HG03469 (cell line): ENCODE results near the gene ZFYVE27.

Experiments used
- ATAC-seq: cut with Tn5 transposase; IDR thresholded peaks from one replicate; pipeline ENCODE4 v1.9.1; 2021; ENCODE audit warnings: mild to moderate bottlenecking, moderate library complexity, moderate number of reproducible peaks; ENCODE audit not compliant: unreplicated experiment

Gene ZFYVE27

DNA sequence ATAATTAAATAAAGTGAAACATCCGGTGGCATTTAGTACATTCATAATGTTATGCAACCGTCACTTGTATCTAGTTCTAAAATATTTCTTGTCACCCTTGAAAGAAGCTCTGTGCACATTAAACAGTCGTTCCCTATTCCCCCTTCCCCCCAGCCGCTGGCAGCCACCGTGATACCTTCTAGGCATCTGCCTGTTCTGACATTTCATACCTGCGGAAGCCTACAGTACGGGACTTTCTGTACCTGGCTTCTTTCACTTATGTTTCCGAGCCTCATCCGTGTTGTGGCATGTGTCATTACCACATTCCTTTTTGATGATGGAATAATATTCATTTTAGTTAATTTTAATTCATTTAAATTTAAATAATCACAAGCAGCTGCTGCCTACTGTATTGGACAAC lies 48.8 kb downstream of the ZFYVE27 start:
- no peak for ATAC-seq

DNA sequence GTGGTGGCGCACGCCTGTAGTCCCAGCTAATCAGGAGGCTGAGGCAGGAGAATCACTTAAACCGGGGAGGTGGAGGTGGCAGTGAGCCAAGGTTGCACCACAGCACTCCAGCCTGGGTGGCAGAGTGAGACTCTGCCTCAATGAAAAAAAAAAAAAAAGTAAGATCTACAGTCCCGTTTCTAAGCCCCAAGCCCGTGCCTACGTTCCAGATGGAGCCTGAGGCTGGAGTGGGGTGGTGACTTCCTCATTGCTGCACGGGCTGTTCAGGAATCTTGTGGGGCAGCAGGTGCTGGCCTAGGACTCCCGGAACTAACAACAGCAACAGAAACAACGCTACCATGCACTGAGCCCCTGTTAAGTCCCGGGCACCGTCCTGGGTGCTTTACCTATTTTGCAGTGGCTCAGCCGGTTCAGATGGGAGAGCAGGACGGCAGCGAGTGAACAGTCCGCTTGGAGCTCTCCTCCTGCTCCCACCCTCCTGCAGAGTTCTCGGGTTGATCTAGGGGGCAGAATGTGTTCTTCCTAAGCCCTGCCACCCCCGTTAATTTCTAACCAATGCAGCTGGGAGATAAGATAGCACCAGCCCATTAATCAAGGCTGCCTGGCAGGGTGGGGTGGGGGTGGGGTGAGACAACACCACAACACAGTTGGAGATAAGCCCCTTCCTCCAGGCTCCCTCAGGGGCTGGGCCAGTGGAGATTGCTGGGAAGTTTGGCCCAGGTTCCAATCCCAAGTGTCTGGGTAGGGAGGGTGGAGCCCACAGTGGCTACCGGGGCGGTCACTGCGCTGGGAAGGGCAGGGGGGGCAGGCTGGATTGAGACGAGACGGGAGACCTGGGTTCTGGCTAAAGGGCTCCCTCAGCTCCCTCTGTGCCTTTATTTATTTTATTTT lies 51.9 kb downstream of the ZFYVE27 start:
- no peak for ATAC-seq

DNA sequence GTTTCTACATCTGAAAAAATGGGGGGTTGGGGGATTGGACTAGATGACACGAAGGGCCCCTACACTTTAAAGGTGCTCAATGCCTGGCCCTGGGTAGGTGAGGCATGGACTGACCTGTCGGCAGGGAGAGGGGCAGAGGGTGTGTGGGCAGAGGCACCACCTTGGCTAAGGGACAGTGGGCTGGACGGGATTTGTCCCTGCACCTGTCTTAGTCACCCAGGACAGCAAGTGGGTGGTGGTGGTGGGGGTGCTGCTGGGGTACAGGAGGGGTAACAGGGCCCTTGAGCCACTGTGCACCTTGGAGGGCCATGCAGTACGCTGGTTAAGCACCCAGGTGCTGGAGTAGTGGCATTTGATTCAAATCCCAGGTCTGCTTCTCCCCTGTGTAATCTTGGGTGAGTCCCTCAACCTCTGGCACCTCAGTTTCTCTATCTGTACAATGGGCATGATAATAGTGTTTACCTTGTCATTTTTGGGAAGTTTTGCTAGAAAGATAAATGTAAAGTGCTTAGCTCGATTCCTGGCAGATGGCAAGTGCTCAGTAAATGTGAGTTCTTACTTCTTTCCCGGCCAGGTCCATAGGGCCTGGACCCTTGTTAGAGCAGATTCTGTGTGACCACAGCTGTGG lies 53.0 kb downstream of the ZFYVE27 start:
- ATAC-seq: no peak

DNA sequence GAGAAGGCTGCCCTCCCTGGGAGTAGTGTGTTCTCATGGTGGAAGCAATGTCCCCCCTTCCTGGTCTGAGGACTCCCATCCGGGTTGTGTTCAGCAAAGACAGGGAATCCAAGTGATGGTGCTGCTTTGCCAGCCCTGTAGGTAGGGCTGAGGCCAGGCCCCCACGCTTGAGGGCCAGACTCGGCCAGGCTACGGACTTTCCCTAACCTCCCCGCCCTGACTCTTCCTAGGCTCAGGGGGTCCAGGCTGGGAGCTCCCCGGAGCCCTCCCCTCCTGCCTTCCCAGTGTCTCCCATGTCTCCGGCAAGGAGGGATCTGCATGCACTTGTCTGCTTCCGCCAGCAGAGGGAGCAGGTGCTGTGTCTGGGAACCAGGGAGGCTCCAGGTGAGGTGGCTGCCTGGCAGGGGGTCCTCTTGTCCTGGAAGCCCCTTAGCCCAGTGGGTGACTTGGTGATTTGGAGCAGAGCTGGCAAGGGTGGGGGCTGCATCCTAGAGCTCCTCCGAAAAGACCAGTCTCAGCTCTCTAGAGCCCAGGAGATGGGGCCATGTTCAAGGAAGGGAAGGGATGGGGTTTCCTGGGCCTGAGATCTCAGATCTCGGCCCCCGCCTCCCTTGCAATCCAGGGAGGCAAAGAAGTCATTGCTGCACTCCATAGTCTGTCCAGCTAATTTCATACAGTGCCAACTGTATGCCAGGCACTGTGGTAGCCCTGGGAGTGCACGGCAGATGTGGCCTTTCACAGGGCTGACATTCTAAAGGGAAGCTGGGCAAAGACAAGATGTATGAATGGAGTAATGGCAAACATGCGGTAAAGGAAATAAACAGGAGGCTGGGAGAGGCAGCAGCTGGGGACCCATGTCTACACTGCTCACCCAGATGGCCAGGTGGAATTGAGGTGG lies 55.1 kb downstream of the ZFYVE27 start:
- no peak for ATAC-seq

DNA sequence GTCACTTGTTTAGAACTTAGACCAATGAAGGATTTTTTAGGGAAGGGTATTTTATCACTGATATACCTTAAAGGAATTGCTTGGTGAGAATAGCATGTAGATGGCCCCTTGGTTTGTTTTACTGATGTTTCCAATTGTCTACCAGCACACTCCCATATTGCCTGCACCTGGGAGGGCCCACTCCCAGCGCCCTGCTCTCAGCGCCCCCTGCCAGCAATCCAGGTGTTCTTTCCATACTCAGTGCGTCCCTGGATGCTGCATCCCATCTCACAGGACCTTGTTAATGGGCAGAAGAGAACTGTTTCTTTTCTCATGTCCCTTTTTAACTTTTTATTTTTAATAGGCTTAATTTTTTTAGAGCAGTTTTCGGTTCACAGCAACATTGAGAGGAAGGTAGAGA lies 59.0 kb downstream of the ZFYVE27 start:
- no peak for ATAC-seq

DNA sequence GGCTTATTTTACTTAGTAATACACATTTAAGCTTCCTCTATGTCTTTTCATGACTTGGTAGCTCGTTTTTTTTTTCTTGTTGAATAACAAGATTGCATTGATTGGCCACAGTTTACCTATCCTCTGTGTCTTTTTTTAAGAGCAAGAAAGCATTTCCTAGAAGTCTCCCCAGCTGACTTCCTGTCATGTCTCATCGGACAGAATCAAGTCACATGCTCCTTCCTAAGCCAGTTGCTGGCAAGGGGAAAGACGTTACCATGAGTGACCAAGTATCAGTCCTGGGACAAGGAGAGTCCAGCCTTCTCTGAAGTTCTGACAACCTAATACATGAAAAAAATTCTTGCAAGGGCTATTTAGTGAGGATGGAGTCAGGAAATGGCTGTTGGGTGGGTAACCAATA lies 59.7 kb downstream of the ZFYVE27 start:
- no peak for ATAC-seq

DNA sequence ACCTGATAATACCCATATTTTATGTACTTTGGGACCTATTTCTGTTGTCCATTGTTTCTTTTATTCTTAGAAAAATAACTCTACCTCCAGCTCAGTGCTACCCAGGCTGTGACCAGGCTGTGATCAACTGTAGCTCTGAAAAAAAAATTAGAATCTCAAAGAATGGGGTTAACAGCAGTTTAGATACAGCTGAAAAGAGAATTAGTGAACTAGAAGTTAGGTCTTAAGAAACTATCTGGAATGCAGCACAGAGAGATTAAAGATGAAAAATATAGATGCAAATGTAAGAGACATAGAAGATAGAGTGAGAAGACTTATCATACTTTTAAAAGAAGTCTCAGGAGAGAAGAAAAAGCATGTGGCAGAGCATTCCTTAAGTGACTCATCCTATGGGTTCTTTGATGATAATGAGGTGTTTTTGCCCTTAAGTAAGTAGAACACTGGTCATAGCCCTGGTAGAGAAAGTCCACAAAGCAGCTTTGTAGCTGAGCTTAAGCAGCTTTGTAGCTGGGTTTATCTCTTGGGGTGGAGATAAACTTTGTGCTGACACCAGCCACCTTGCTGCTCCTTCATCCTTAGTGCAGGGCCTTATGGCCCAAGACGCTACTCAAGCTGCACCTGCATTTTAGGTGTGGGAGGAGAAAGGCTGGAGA lies 62.2 kb downstream of the ZFYVE27 start:
- no peak for ATAC-seq

DNA sequence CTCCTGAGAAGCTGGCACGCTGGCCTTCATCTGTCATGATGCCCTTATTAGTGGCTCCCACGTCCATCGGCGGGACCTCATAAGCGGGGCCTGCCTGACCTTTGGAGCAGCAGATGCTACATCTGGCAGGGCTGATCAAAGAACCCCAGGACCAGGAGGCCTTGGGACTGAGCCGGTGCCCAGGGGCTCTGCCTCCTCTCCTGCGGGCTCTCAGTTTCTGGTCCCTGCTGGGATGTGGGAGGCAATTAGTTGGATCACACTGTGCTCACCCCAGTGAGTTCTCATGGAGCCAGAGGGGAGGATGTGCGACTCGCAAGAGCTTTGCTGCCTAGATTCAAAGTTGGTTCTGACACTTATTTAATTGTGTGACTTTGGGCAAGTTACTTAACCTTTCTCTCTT lies 63.5 kb downstream of the ZFYVE27 start:
- ATAC-seq: no peak

DNA sequence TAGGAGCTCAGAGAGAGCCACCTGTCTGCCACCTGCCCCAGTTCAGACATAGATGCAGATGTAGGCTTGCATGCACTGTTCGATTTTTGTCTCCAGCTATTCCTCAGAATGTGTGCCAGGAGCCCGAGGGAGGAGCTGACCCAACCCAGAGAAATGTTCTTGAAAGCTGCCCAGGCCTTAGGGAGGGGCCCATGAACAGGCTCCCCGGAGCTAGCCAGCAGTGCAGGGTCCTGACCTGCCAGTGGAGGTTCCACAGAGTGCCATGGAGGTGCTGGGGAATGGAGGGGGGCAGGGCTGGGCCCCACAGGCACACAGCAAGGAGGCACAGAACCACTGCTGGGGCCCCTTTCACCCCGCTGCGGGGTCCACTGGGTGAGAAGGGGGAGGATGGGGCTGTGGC lies 64.5 kb downstream of the ZFYVE27 start:
- ATAC-seq: no peak

DNA sequence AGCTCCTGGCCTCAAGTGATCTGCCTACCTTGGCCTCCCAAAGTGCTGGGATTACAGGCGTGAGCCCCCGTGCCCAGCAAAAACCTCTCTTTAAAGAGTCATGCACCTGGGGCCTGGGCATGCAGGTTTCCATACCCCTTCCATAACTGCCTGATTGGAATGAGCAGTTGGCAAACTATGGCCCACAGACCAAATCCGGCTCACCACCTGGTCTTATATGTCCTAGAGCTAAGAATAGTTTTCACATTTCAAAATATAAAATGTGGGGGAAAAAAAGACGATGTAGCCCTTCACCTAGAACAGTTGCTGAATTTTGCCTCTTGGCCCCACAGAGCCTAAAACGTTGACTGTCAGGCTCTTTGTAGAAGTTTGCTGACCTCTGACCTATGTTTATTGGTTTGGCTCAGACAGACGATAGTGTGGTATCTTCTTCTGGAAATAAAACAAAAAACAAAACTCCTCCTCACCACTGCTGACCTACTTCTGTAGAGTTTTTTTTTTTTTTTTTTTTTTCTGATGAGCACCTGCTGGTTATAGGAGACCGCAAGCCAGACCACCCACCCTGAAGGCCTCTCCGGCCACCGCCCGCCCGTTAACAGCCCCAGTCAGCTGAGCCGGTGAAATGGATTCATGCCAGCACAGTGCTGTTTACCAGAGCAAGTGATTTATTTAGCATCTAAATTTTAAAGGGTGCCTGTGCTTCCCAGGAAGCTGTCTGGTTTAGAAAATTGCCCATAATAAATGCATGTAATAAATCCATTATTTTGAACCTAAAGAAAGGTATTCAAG lies 68.4 kb downstream of the ZFYVE27 start:
- no peak for ATAC-seq

DNA sequence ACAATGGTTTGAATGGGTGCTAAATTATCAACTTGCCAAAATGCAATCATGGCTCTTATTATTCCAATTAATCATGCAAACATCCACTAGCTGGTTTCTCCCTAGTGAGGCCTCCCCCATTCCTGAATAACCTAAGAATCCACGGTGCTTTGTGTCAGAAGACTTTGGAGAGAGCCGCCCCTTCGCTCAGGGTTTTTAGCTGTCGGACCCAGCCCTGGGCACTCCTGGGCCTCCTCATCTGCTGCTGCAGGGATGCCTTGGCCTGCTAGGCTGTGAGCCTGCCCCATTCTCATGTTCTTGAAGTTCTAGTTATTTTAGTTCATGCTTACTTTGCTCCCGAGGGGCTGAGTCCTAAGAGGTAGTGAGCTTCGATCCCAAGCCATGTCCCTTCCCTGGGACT lies 69.0 kb downstream of the ZFYVE27 start:
- ATAC-seq: no peak

DNA sequence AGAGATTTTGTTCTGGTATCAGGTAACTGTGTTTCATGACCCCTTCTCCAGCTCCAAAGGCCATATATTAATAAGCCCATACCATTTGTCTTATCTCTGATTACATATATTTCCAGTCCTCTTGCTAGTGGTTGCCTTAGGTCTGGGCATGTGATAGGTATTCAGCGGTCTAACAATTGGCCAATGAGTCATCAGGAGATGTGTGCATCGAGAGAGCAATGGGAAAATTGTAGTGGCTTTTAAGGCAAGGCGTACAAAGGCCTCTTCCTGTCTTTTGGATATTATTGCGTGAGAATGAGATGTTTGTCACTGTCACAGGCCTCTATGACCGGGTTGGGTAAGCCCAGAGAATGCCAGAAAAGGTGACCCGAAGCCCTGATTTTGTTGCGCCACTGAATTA lies 73.5 kb downstream of the ZFYVE27 start:
- no peak for ATAC-seq
